C4-2B (cell line): ENCODE measurements around the gene TRIM15.

ENCODE experiments used
- ZFX ChIP-seq: fragments of 450-650 bp; IDR thresholded peaks from 2 replicates; pipeline ENCODE4 v1.6.1; 2017
- TF ChIP-seq, protein P1 (sequence below): fragments of 450-650 bp; conservative IDR thresholded peaks from 2 replicates; pipeline ENCODE4 v1.5.1; 2017; ENCODE audit warnings: mild to moderate bottlenecking

GRCh38 chr6:30213957-30214656 is 50.8 kb downstream of the TRIM15 start:
- TF ChIP-seq, protein P1, sequence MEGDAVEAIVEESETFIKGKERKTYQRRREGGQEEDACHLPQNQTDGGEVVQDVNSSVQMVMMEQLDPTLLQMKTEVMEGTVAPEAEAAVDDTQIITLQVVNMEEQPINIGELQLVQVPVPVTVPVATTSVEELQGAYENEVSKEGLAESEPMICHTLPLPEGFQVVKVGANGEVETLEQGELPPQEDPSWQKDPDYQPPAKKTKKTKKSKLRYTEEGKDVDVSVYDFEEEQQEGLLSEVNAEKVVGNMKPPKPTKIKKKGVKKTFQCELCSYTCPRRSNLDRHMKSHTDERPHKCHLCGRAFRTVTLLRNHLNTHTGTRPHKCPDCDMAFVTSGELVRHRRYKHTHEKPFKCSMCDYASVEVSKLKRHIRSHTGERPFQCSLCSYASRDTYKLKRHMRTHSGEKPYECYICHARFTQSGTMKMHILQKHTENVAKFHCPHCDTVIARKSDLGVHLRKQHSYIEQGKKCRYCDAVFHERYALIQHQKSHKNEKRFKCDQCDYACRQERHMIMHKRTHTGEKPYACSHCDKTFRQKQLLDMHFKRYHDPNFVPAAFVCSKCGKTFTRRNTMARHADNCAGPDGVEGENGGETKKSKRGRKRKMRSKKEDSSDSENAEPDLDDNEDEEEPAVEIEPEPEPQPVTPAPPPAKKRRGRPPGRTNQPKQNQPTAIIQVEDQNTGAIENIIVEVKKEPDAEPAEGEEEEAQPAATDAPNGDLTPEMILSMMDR: 0 out of 2 replicates have a peak, but pooled peaks have one; percentile 3
- peak; percentile 24; the same call in 1 of the 2 replicates for TF ChIP-seq ZFX
